HepG2 (cell line): ENCODE results near the gene FAM131A. TPM values are rescaled to one million over a fixed set of nuclear protein-coding genes. Genes with fewer than 3 reads are reported as not detected.
A peak's percentile ranks its signal among the peaks of the same experiment; 100 is the strongest.

Experiments
- AFF4 ChIP-seq: sonication (generic); formaldehyde crosslinking; IDR thresholded peaks from 2 replicates; pipeline ENCODE4 v1.4.0; 2020; ENCODE audit warnings: missing genetic modification reagents
- BRF2 ChIP-seq: sonication (generic); formaldehyde crosslinking; IDR thresholded peaks from 2 replicates; pipeline ENCODE4 v1.8.1; 2022; ENCODE audit warnings: mild to moderate bottlenecking, missing genetic modification reagents
- HDAC1 ChIP-seq: sonication (generic); formaldehyde crosslinking; IDR thresholded peaks from 2 replicates; pipeline ENCODE4 v1.5.1; 2020; ENCODE audit warnings: mild to moderate bottlenecking, missing genetic modification reagents
- MATR3 ChIP-seq: sonication (generic); formaldehyde crosslinking; IDR thresholded peaks from 2 replicates; pipeline ENCODE4 v1.4.0; 2020; ENCODE audit warnings: missing genetic modification reagents
- NFKBIZ ChIP-seq: IDR thresholded peaks from 2 replicates; pipeline ENCODE4 v1.6.1; 2018; ENCODE audit warnings: missing genetic modification reagents, missing compliant biosample characterization
- NPAS2 ChIP-seq: sonication (generic); formaldehyde crosslinking; IDR thresholded peaks from 2 replicates; pipeline ENCODE4 v1.8.0; 2022; ENCODE audit warnings: mild to moderate bottlenecking, missing genetic modification reagents, borderline replicate concordance
- NR3C1 ChIP-seq: sonication (generic); formaldehyde crosslinking; IDR thresholded peaks from 2 replicates; pipeline ENCODE4 v1.4.0; 2020; ENCODE audit warnings: missing genetic modification reagents
- RXRB ChIP-seq: IDR thresholded peaks from 2 replicates; pipeline ENCODE4 v1.6.1; 2016; ENCODE audit warnings: borderline replicate concordance, missing genetic modification reagents, missing compliant biosample characterization
- SKI ChIP-seq: fragments of 450-650 bp; IDR thresholded peaks from one replicate; pipeline ENCODE4 v1.6.1; 2018; ENCODE audit warnings: mild to moderate bottlenecking; ENCODE audit not compliant: partially characterized antibody
- SNAPC4 ChIP-seq: sonication (generic); formaldehyde crosslinking; IDR thresholded peaks from 2 replicates; pipeline ENCODE4 v1.4.0; 2020; ENCODE audit warnings: mild to moderate bottlenecking, missing genetic modification reagents
- THAP8 ChIP-seq: sonication (generic); formaldehyde crosslinking; IDR thresholded peaks from 2 replicates; pipeline ENCODE4 v1.5.1; 2020; ENCODE audit warnings: missing genetic modification reagents, mild to moderate bottlenecking, borderline replicate concordance
- ZNF281 ChIP-seq: sonication (generic); formaldehyde crosslinking; IDR thresholded peaks from 2 replicates; pipeline ENCODE4 v1.4.0; 2020; ENCODE audit warnings: missing genetic modification reagents, borderline replicate concordance
- ZNF569 ChIP-seq: sonication (generic); formaldehyde crosslinking; IDR thresholded peaks from 2 replicates; pipeline ENCODE4 v1.5.0; 2020; ENCODE audit warnings: mild to moderate bottlenecking, missing genetic modification reagents, moderate library complexity, borderline replicate concordance
- ZNF629 ChIP-seq: sonication (generic); formaldehyde crosslinking; conservative IDR thresholded peaks from 2 replicates; pipeline ENCODE4 v1.5.0; 2020; ENCODE audit warnings: missing genetic modification reagents
- polyA plus RNA-seq, 8 experiments: library from polyadenylated mRNA; depleted of rRNA in 3 of 8; stranded (reverse) in 7 of 8; unstranded in 1 of 8; fragments of >200 nt; fragmentation: Illumina TruSeq in 4 of 8; extraction: Trizol in 4 of 8; gene quantifications; 2 replicates each; pipeline versions ENCODE4 v1.2.1 to v1.2.3, GENCODE V29; 2011 to 2016; ENCODE audit warnings: low read depth in 4 of 8, missing spikeins in 1 of 8, mixed read lengths in 1 of 8; ENCODE audit not compliant: insufficient read depth in 1 of 8
- total RNA-seq, 5 experiments: library from RNA; depleted of rRNA; stranded (reverse); fragments of >200 nt; fragmentation: Illumina TruSeq; extraction: Trizol; gene quantifications; 2 replicates each; pipeline ENCODE4 v1.2.3, GENCODE V29; 2016; ENCODE audit warnings: low read depth in 1 of 5

FAM131A gene
- total and polyA plus RNA-seq, 2 of the 13 experiments (the other 11 are each of a cell fraction or from before 2014, with no cell fraction given) = 9.2 to 9.3 TPM

- TF ChIP-seq AFF4 (CRISPR knock-in tag) = peak; percentile 47; the same call in 1 of the 2 replicates
- TF ChIP-seq NFKBIZ (CRISPR knock-in tag) = peak; percentile 50; the same call in 1 of the 2 replicates
- 0 out of 2 replicates have a peak, but pooled peaks have one; percentile 35 for TF ChIP-seq RXRB (CRISPR knock-in tag)
- no peak for TF ChIP-seq THAP8 (CRISPR knock-in tag)
- TF ChIP-seq SNAPC4 (CRISPR knock-in tag) = no peak
- peak; percentile 85 for TF ChIP-seq HDAC1 (CRISPR knock-in tag)
- TF ChIP-seq ZNF569 (CRISPR knock-in tag) = no peak
- TF ChIP-seq ZNF629 (CRISPR knock-in tag) = no peak
- TF ChIP-seq BRF2 = no peak
- no peak for TF ChIP-seq NPAS2
- TF ChIP-seq NR3C1 (CRISPR knock-in tag) = no peak
- no peak for TF ChIP-seq SKI
- TF ChIP-seq MATR3 (CRISPR knock-in tag) = no peak
- no peak for TF ChIP-seq ZNF281 (CRISPR knock-in tag)
These were observed 1.5 kb upstream of the FAM131A start (continued) for GRCh38 chr3:184335661-184336546.
